Stimulated activated naive B cell treated with anti-CD40 and anti-IgM and Interleukin-4, amounts not matched to agents 10 μg/mL and 1 μg/mL and 100 μg/mL, for 72 hours (primary cell): ENCODE data around the gene WDR5B.

Source experiments
- ATAC-seq, 2 donors: fragments of 150-1000 bp; cut with Tn5 transposase; replicated peaks; 2 replicates each; pipeline ENCODE4 v1.10.0; 2021; ENCODE audit warnings: moderate library complexity in 1 of 2
- DNase-seq: peaks from one replicate; pipeline ENCODE4 v3.0.0; 2021
- H3K27ac Mint-ChIP-seq: one replicate; pipeline ENCODE4 v1.8.0; 2022; ENCODE audit warnings: mild to moderate bottlenecking, mixed read lengths
- H3K27me3 Mint-ChIP-seq, 2 donors: one replicate each; pipeline ENCODE4 v1.8.0; 2022; ENCODE audit warnings: mixed read lengths in 2 of 2
- H3K36me3 Mint-ChIP-seq, 2 donors: one replicate each; pipeline ENCODE4 v1.8.0; 2022; ENCODE audit warnings: mixed read lengths in 2 of 2, mild to moderate bottlenecking in 1 of 2
- H3K4me1 Mint-ChIP-seq, 2 donors: one replicate each; pipeline ENCODE4 v1.8.0; 2022; ENCODE audit warnings: mixed read lengths in 2 of 2, mild to moderate bottlenecking in 1 of 2
- H3K4me3 Mint-ChIP-seq, 2 donors: one replicate each; pipeline ENCODE4 v1.8.0; 2022; ENCODE audit warnings: mild to moderate bottlenecking in 2 of 2, mixed read lengths in 2 of 2, moderate library complexity in 1 of 2
- H3K9me3 Mint-ChIP-seq, 2 donors: one replicate each; pipeline ENCODE4 v1.8.0; 2022; ENCODE audit warnings: mixed read lengths in 2 of 2, mild to moderate bottlenecking in 1 of 2

WDR5B gene

DNA sequence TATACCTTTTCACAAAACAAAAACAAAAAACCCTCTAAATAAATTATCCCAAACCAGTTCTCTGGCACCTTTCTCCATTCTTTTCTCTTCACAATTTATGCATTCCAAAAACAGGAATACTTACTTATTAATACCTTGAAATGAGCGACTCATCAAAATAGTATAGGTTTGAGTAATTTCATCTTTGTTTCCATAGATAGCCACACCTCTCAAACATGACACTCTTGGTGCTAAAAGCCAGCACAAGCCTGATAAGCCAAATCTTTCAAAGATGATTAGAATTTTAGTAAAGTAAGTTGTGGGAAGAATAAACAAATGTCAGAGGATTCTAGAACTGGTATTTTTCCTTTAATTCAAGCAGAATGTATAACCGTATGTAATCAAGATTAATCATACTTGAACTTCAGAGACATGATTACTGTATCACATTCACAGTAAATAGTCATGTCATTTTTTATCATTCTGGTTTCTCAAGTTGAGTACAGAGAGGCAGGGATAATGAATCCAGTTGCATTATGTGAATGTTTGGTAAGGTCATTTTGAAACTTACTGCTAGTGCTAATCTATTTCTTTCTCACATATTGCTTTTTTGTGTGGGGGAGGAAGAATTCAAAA is 12.1 kb upstream of the WDR5B start:
- ATAC-seq (no peak), DNase-seq (no peak)
- H3K27ac Mint-ChIP-seq: peak overlapping the region; percentile 43
- peaks cover 30 to 63% of the 10 kb centered on the region in 2 donors for H3K36me3 Mint-ChIP-seq
- H3K9me3 Mint-ChIP-seq: peaks cover 0 to 4% of the 10 kb centered on the region in 2 donors
- peaks cover 0 to 8% of the 10 kb centered on the region in 2 donors for H3K4me1 Mint-ChIP-seq
- H3K27me3 Mint-ChIP-seq: no peaks in the 10 kb centered on the region
- no peak overlapping the region for H3K4me3 Mint-ChIP-seq

DNA sequence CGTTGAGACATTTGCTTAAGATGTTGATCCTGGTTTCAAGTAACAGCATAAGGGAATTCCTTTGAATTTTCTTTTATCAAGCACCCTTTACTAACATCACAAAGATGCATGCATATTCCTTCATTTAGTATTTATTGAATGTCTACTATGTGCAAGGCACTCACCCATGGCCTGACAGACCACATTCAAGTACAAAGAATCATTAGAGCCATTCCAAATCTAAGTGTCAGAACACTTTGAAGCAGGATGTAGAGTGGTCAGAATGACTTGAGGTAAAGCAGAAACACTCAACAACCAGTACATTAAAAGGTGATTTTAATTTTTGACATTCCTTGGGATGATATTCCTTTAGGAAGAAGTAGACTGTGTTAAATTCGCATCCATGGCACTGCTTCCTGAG is 6.0 kb upstream of the WDR5B start:
- DNase-seq (no peak), ATAC-seq (no peak)
- H3K27me3 Mint-ChIP-seq: no peaks in the 10 kb centered on the region
- no peak overlapping the region for H3K27ac Mint-ChIP-seq
- H3K36me3 Mint-ChIP-seq: peaks cover 8 to 28% of the 10 kb centered on the region in 2 donors
- H3K4me1 Mint-ChIP-seq: peaks cover 3 to 4% of the 10 kb centered on the region in 2 donors
- no peak overlapping the region for H3K4me3 Mint-ChIP-seq
- no peaks in the 10 kb centered on the region for H3K9me3 Mint-ChIP-seq

DNA sequence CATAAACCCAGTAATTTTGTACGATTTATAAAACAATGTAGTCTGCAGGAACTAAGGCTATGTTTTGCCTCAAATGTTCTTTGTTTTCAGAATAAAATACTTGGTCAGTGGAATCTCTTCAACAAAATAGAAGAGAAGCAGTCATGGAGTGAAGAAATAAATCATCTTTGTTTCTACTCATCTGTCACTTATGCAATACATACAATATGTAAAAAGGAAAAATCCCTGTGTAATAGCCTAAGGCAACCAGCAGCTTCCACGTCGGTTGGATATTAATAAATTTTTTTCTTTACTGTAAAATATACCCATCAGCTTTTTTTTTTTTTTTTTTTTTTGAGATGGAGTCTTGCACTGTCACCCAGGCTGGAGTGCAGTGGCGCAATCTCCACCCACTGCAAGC is 5.2 kb upstream of the WDR5B start:
- ATAC-seq (no peak), DNase-seq (no peak)
- Mint-ChIP-seq H3K4me3 (no peak overlapping the region), H3K9me3 (no peaks in the 10 kb centered on the region), H3K27me3 (no peaks in the 10 kb centered on the region), H3K4me1 (peaks cover 3 to 10% of the 10 kb centered on the region in 2 donors), H3K27ac (no peak overlapping the region), H3K36me3 (peaks cover 9 to 21% of the 10 kb centered on the region in 2 donors)

DNA sequence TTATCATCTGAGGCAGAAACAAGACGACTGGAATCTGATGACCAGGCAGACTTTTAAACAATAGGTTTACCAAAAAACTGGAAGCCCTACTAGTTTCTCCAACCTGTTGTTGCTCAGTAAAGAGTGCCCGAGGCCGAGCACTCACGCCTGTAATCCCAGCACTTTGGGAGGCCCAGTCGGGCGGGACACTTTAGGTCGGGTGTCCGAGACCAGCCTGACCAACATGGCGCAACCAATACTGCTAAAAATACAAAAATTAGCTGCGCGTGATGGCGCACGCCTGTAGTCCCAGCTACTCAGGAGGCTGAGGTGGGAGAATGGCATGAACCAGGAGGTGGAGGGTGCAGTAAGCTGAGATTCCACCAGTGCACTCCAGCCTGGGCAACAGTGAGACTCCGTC is 1.1 kb upstream of the WDR5B start:
- peaks cover 23 to 45% of the 10 kb centered on the region in 2 donors for H3K36me3 Mint-ChIP-seq
- peak overlapping the region; percentile 99 for H3K27ac Mint-ChIP-seq
- no peaks in the 10 kb centered on the region for H3K27me3 Mint-ChIP-seq
- ATAC-seq (no peak), DNase-seq (no peak)
- peak overlapping the region; percentile 93 to 97 for H3K4me3 Mint-ChIP-seq
- H3K4me1 Mint-ChIP-seq: peaks cover 25 to 45% of the 10 kb centered on the region in 2 donors
- H3K9me3 Mint-ChIP-seq: no peaks in the 10 kb centered on the region

DNA sequence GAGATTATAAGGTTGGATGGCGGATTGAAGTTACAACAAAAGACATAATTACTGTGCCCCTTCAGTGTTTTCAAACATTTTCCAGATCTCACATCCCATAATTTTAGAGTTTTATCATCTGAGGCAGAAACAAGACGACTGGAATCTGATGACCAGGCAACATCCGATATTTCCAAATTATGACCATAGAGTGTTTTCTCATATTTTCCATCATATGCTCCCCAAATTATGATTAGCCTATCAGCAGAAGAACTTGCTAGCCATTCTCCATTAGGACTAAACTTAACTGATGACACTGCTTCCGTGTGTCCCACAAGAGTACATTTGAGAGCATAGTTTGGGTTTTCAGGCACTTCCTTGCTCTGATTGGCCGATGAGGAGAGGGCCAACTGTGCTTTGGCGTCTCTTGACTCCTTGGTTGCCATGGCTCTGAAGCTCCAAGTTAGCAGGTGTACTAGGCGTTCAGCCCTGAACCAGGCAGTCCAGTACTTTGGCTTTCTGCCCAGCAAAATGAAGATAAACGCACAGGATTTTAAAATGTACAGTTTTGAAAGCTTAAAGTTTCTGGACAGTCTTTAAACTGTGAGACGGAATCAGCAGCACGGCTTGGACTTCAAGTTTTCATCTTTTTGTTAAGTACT is 638 bp downstream of the WDR5B start:
- peak; percentile 40 for DNase-seq
- H3K4me3 Mint-ChIP-seq: peak overlapping the region; percentile 93 to 97
- H3K27ac Mint-ChIP-seq: peak overlapping the region; percentile 99
- H3K9me3 Mint-ChIP-seq: no peaks in the 10 kb centered on the region
- peaks cover 23 to 50% of the 10 kb centered on the region in 2 donors for H3K36me3 Mint-ChIP-seq
- ATAC-seq: peak; percentile 72 to 73
- H3K27me3 Mint-ChIP-seq: no peaks in the 10 kb centered on the region
- H3K4me1 Mint-ChIP-seq: peaks cover 28 to 54% of the 10 kb centered on the region in 2 donors

DNA sequence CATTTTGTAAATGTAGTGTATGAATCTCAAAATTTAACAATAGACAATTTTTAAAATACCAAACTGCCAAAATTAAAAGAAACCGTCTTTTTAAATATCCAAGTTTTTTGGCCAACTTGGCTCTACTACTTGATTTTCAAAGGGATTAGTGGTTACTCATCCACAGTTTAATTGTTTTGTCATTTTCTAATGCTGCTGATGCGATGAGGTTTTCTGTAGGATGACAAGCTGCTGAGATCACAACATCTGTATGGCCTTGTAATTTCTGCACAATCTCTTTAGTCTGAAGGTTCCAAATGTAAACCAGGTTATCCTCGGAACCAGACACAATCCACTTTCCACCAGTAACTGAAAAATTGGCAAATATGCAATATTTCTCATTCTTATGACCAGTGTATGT is 1.5 kb downstream of the WDR5B start:
- Mint-ChIP-seq H3K27me3 (no peaks in the 10 kb centered on the region), H3K9me3 (no peaks in the 10 kb centered on the region), H3K27ac (no peak overlapping the region), H3K4me3 (peak overlapping the region in 1 of 2 donors; percentile 97), H3K36me3 (peaks cover 23 to 53% of the 10 kb centered on the region in 2 donors), H3K4me1 (peaks cover 30 to 62% of the 10 kb centered on the region in 2 donors)
- DNase-seq: no peak
- ATAC-seq: no peak

DNA sequence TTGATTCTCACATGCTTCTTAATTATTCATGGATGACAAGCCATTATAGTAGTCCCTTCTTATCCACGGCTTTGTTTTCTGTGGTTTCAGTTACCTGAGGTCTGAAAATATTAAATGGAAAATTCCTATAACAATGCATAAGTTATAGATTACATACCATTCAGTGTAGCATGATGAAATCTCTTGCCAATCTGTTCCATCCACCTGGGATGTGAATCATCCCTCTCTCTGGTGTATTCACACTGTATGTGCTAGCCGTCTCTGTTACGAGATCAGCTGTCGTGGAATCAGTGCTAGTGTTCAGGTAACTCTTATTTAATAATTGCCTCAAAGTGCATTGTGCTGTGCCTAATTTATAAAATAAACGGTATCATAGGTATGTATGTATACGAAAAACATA is 5.2 kb downstream of the WDR5B start:
- ATAC-seq: no peak
- no peak overlapping the region for H3K27ac Mint-ChIP-seq
- no peak overlapping the region for H3K4me3 Mint-ChIP-seq
- H3K4me1 Mint-ChIP-seq: peaks cover 48 to 81% of the 10 kb centered on the region in 2 donors
- DNase-seq: no peak
- H3K36me3 Mint-ChIP-seq: peaks cover 36 to 73% of the 10 kb centered on the region in 2 donors
- no peaks in the 10 kb centered on the region for H3K27me3 Mint-ChIP-seq
- H3K9me3 Mint-ChIP-seq: no peaks in the 10 kb centered on the region

DNA sequence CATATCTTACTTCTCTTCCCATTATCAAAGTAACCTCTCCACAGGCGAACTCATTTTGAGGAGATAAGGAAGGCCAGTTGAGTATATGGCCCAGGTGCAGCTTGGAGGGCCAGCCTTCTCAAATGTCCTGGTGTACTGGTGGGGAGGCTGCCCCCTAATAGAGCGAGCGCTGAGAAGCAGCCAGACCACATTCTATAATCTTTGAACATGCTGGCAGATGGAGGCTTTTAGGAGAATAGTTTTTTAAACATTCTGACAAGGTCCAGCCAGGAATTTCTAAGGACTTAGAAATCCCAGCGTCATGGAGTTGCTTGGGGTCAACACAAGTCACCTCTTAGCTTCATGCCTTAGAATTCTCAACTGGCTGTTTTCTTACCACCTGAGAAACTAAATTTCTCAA is 5.8 kb downstream of the WDR5B start:
- Mint-ChIP-seq H3K27ac (peak overlapping the region; percentile 47), H3K4me1 (peaks cover 47 to 79% of the 10 kb centered on the region in 2 donors), H3K27me3 (no peaks in the 10 kb centered on the region), H3K36me3 (peaks cover 35 to 70% of the 10 kb centered on the region in 2 donors), H3K9me3 (no peaks in the 10 kb centered on the region), H3K4me3 (peak overlapping the region in 1 of 2 donors; percentile 16)
- no peak for DNase-seq
- no peak for ATAC-seq

DNA sequence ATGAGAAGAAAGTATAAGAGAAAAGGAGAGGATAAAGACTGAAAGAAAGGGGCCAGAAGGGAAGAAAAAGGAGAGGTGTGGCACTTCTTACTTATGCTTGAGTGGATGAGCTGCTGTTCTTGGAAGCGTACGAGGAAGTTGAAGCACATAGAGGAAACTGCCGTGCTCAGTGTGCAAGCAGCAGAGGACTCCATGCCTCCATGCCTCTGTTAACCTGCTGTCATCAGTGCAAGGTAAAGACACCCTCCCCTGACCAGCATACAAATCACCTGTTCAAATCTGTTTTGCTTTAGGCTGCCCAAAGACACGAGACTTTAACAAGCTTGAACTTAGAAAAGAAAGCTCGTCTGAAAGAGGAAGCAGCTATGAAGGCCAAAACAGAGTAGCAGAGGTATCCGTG is 6.4 kb downstream of the WDR5B start:
- no peaks in the 10 kb centered on the region for H3K9me3 Mint-ChIP-seq
- peak; percentile 42 to 67 for ATAC-seq
- peaks cover 40 to 73% of the 10 kb centered on the region in 2 donors for H3K4me1 Mint-ChIP-seq
- peak overlapping the region; percentile 64 to 72 for H3K4me3 Mint-ChIP-seq
- no peak for DNase-seq
- peak overlapping the region; percentile 47 for H3K27ac Mint-ChIP-seq
- H3K27me3 Mint-ChIP-seq: no peaks in the 10 kb centered on the region
- peaks cover 37 to 68% of the 10 kb centered on the region in 2 donors for H3K36me3 Mint-ChIP-seq

DNA sequence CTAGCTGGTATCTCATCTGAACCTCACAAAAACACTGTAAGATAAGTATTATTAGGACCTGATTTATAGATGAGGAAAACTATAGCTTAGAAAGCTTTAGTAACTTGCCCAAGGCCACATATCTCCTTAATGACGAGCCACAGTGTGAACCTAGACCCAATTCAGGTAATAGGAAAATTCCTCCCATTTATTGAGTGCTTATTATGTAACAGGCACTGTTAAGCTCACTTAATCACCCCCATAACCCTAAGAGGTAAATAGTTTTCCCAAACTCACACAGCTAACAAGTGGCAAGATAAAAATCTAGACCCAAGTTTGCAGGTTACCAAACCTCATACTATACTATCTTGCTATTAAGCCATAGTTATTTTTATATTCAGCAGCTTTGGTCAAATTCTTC is 7.9 kb downstream of the WDR5B start:
- H3K36me3 Mint-ChIP-seq: peaks cover 38 to 66% of the 10 kb centered on the region in 2 donors
- ATAC-seq (no peak), DNase-seq (no peak)
- no peaks in the 10 kb centered on the region for H3K9me3 Mint-ChIP-seq
- no peak overlapping the region for H3K4me3 Mint-ChIP-seq
- no peak overlapping the region for H3K27ac Mint-ChIP-seq
- H3K27me3 Mint-ChIP-seq: no peaks in the 10 kb centered on the region
- peaks cover 36 to 58% of the 10 kb centered on the region in 2 donors for H3K4me1 Mint-ChIP-seq

DNA sequence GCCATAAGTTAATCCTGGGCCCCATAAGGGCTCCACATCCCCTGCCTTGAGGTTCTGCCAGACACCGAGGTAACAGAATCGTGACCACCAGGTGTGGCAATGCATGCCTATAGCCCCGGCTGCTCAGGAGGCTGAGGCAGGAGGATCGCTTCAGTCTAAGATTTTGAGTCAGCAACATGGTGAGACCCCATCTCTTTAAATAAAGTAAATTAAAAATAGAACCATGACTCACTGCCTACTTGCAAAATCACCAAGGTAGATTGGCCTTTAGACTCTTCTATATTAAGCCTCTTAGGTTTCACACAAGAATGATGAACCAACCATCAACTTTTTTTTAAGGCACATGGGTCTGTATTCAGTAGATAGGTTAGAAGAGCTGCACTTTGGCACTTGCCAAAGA is 9.7 kb downstream of the WDR5B start:
- H3K4me3 Mint-ChIP-seq: peak overlapping the region in 1 of 2 donors; percentile 37
- DNase-seq (peak; percentile 10), ATAC-seq (peak; percentile 84 to 89)
- peaks cover 32 to 55% of the 10 kb centered on the region in 2 donors for H3K36me3 Mint-ChIP-seq
- peaks cover 30 to 46% of the 10 kb centered on the region in 2 donors for H3K4me1 Mint-ChIP-seq
- H3K27ac Mint-ChIP-seq: peak overlapping the region; percentile 82
- no peaks in the 10 kb centered on the region for H3K27me3 Mint-ChIP-seq
- H3K9me3 Mint-ChIP-seq: no peaks in the 10 kb centered on the region

DNA sequence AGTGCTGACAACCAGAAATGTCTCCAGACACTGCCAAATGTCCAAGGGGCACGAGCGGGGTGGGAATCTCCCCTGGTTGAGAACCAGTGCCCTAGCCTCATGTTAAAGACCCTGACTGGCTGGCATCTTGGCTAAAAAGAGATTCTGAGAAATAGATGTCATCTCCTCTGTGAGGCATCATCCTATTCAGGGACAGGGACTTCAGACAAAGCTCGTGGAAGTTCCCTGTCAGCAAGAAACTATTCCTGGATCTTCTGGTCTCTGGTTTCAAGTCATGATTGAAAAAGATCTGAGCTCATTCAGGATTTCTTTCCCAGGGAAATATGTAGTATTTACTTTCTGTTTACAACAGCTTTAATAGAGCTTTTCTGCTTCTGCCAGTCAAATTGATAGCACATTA is 10.8 kb downstream of the WDR5B start:
- Mint-ChIP-seq H3K27me3 (no peaks in the 10 kb centered on the region), H3K9me3 (no peaks in the 10 kb centered on the region), H3K36me3 (peaks cover 34 to 53% of the 10 kb centered on the region in 2 donors), H3K27ac (no peak overlapping the region), H3K4me3 (no peak overlapping the region), H3K4me1 (peaks cover 28 to 38% of the 10 kb centered on the region in 2 donors)
- ATAC-seq (no peak), DNase-seq (no peak)

DNA sequence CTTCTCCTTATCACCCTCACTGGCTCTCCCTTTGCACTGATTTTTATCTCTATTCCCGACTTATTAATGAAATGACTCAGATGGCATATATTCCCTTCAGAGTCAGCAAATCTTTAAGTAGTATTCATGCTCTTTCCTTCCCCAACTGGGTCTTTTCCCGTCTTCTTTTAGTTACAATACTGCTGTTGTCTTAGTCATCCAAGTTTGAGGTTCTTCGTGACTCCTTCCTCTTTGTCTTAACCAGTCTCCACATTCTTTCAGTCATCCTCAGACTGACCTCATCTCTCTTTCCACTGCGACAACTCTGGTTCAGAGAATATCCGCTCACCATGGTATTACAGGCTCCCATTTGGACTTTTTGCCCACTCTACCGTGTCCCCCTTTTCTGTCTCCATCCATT is 12.4 kb downstream of the WDR5B start:
- ATAC-seq (no peak), DNase-seq (no peak)
- peaks cover 20 to 22% of the 10 kb centered on the region in 2 donors for H3K4me1 Mint-ChIP-seq
- H3K9me3 Mint-ChIP-seq: no peaks in the 10 kb centered on the region
- H3K27ac Mint-ChIP-seq: no peak overlapping the region
- no peaks in the 10 kb centered on the region for H3K27me3 Mint-ChIP-seq
- H3K36me3 Mint-ChIP-seq: peaks cover 34 to 47% of the 10 kb centered on the region in 2 donors
- no peak overlapping the region for H3K4me3 Mint-ChIP-seq

DNA sequence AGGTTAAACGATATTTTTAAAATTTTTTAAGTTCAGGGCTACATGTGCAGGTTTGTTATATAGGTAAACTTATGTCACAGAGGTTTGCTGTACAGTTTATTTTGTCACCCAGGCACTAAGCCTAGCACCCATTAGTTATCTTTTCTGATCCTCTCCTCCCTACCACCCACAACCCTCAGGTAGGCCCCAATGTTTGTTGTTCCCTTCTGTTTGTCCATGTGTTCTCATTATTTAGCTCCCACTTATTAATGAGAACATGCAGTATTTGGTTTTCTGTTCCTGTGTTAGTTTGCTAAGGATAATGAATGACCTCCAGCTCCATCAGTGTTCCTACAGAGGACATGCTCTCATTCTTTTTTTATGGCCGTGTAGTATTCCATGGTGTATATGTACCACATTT is 16.9 kb downstream of the WDR5B start:
- H3K4me3 Mint-ChIP-seq: no peak overlapping the region
- no peaks in the 10 kb centered on the region for H3K9me3 Mint-ChIP-seq
- H3K4me1 Mint-ChIP-seq: peaks cover 17 to 26% of the 10 kb centered on the region in 2 donors
- ATAC-seq (no peak), DNase-seq (no peak)
- H3K27ac Mint-ChIP-seq: no peak overlapping the region
- H3K27me3 Mint-ChIP-seq: no peaks in the 10 kb centered on the region
- H3K36me3 Mint-ChIP-seq: peaks cover 20 to 35% of the 10 kb centered on the region in 2 donors

DNA sequence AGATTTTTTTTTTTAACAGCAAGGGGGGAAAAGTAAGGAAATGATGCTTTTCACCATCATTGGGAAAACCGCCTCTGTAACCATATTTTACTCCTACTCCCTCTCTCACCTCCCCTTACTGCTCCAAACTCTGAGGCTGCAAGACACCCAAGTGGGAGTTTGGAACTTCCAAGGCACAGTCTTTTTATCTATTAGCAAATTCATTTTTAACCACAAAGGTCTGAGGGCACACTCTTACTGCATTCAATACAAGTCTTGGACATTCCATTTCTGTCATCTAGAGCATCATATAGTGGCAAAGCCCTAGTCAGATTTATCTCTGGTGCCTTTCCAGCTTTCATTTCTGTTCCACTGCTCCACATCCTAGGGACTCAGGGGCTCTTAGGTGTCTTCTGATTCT is 18.7 kb downstream of the WDR5B start:
- Mint-ChIP-seq H3K27ac (no peak overlapping the region), H3K9me3 (no peaks in the 10 kb centered on the region), H3K36me3 (peaks cover 11 to 30% of the 10 kb centered on the region in 2 donors), H3K4me3 (no peak overlapping the region), H3K27me3 (no peaks in the 10 kb centered on the region), H3K4me1 (peaks cover 13 to 30% of the 10 kb centered on the region in 2 donors)
- DNase-seq: no peak
- ATAC-seq: peak in 1 of 2 donors; percentile 60
